GM12864 (cell line): ENCODE measurements around the gene KCTD3.

Source experiments
- DNase-seq: peaks from one replicate; pipeline ENCODE4 v3.0.0-alpha.2; 2011; ENCODE audit warnings: low read depth
- H3K4me3 ChIP-seq: 2 replicates; pipeline ENCODE4 v1.5.1; 2011; ENCODE audit warnings: mild to moderate bottlenecking, low read depth, low read length, control low read depth
- TF ChIP-seq, protein P1 (sequence below): IDR thresholded peaks from 2 replicates; pipeline ENCODE4 v1.5.1; 2011; ENCODE audit warnings: low read depth, mild to moderate bottlenecking, moderate library complexity, low read length, control low read depth, inconsistent platforms; ENCODE audit errors: missing control alignments

The KCTD3 gene

DNA sequence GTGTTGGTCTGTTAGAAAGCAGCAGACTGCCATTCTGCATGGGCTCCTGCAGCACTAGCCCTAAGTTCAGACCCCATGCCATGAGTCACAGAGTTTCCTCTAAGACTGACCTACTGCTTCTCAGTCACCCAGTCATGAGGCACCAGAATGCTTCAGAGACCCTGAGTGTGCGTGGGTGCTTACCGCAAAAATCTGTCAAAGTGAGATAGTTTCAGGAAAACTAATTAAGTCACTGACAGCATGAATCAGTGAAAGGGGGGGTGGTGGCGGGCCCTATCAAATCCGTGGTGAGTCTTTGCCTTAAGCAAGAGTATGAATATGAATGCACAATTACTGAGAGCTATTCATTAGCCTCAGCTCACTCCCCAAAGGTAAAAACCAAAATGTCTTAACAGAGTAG lies 98.1 kb downstream of the KCTD3 start:
- TF ChIP-seq, protein P1, sequence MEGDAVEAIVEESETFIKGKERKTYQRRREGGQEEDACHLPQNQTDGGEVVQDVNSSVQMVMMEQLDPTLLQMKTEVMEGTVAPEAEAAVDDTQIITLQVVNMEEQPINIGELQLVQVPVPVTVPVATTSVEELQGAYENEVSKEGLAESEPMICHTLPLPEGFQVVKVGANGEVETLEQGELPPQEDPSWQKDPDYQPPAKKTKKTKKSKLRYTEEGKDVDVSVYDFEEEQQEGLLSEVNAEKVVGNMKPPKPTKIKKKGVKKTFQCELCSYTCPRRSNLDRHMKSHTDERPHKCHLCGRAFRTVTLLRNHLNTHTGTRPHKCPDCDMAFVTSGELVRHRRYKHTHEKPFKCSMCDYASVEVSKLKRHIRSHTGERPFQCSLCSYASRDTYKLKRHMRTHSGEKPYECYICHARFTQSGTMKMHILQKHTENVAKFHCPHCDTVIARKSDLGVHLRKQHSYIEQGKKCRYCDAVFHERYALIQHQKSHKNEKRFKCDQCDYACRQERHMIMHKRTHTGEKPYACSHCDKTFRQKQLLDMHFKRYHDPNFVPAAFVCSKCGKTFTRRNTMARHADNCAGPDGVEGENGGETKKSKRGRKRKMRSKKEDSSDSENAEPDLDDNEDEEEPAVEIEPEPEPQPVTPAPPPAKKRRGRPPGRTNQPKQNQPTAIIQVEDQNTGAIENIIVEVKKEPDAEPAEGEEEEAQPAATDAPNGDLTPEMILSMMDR = no peak
- no peak for DNase-seq
- no peak overlapping the region for H3K4me3 ChIP-seq

DNA sequence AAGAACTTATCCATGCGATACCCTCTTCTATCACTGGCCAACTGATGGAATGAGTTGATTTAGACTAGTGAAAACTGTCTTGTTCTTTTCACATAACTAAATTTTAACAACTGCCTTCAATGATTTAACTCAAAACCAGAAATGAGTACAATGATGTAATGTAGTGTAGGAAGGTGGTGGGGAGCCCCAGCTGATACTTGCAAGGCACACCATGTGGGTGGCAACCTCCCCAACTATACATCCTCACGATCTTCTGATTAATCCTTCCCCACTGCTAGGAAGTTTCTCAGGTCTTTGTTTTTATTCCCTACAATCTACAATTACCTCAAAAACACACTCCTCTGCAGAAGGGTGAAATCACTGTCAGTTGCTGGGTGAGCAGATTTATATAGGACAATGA lies 100.7 kb downstream of the KCTD3 start:
- H3K4me3 ChIP-seq = no peak overlapping the region
- TF ChIP-seq, protein P1 = no peak
- DNase-seq = no peak

DNA sequence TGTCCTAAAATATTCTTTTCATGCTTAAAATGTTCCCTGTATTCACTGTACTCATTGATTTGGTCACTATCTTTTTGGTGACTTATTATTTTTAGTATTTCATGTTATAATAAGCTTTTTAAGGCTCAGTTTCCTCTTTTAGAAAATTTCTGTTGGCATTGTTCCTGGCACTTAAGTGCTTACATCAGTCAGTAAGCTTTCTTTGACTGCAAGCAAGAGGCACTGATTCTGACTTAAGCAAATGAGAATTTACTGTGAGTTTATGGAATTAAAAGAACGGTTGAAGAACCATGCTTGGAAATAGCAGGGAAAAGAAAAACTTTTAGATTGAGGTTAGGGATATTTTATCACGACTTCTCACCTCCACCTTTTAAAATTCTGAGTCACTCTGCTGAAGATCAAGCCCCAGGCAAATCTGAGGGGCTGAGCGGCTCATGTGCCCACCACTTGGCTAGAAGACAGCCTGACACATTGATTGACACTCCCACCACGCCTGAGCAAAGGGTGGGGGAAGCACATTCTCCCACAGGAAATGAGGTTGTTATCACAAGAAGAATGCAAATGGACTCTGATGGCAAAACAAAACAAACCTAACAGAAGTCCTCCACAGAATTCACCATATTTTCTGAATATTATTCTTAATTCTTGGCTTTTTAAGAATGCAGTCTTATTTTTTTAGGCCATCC lies 102.8 kb downstream of the KCTD3 start:
- DNase-seq = no peak
- TF ChIP-seq, protein P1 = no peak
- H3K4me3 ChIP-seq = no peak overlapping the region
